ENCODE measurements around the gene MPHOSPH9. TPM values are rescaled to one million over a fixed set of nuclear protein-coding genes. Genes with fewer than 3 reads are reported as not detected.

MPHOSPH9 gene
- total RNA-seq, 2 experiments from 2014 or later, result 148 to 149 TPM

DNA sequence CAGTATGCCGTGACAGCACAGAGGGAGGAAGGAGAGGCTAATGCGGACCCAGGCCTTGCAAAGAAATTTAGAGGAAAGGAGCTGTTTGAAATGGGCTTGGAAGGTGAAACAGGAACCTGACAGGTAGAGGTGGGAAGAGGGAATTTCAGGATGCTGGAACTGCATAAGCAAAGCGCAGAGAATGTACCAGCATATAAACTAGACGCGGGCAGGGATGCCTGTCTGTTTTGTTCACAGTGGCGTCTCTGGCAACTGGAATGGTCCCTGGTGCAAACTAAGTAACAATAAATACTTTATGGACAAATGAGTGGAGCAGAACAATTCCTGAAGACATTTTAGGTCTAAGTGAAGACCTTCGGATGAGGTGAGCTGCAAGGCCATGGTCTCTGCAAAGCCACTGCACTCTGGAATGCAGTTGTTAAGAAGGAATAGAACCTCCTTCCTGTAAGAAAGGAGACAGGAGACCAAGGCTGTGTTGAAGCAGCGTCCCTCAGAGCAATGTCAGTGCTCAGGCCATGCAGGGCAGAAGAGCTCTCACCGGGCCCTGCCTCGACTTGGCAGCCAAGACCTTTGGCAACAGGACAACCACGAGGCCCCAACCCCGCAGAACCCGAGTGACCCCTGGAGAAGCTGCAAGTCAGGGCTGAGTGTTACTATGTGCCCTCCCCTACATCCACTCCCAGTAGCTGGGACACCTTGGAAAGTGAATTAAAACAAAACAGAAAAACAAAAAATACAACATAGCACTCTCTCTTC lies 124.8 kb downstream of the MPHOSPH9 start:
- Mint-ChIP-seq H3K4me1 (ENCODE audit: low read depth) (peaks cover 66% of the 10 kb centered on the region), H3K27ac (peak overlapping the region; percentile 98), H3K36me3 (ENCODE audit: low read depth) (peaks cover 31% of the 10 kb centered on the region), H3K4me3 (no peak overlapping the region), H3K9me3 (ENCODE audit: insufficient read depth) (no peaks in the 10 kb centered on the region), H3K27me3 (ENCODE audit: low read depth) (no peaks in the 10 kb centered on the region)
- ChIA-PET POLR2A (interaction anchor here (1.3 to 2.8 kb wide), 7 partner anchors 12 to 125 kb away, joined by 3 to 30 read pairs (median 8); partner anchors contain the start of genes MPHOSPH9 and MTRFR), CTCF (interaction anchor here (1.2 to 4.9 kb wide), 7 partner anchors 11 to 65 kb away, joined by 4 to 28 read pairs (median 7); no protein-coding TSS in a partner anchor)
- ATAC-seq (no peak), DNase-seq (no peak)

- POLR2A ChIA-PET, result interaction anchor here (0.8 to 2.8 kb wide), 14 partner anchors 9 to 131 kb away, joined by 3 to 30 read pairs (median 4); partner anchors contain the start of genes MPHOSPH9 and MTRFR
- DNase-seq, result peak; percentile 86
- Mint-ChIP-seq H3K36me3 (ENCODE audit: low read depth) (peaks cover 31% of the 10 kb centered on the region), H3K27me3 (ENCODE audit: low read depth) (no peaks in the 10 kb centered on the region), H3K4me1 (ENCODE audit: low read depth) (peaks cover 70% of the 10 kb centered on the region), H3K27ac (peak overlapping the region; percentile 98), H3K9me3 (ENCODE audit: insufficient read depth) (no peaks in the 10 kb centered on the region), H3K4me3 (peak overlapping the region; percentile 62)
- ATAC-seq, result peak; percentile 92
- CTCF ChIA-PET, result interaction anchor here (0.8 to 4.9 kb wide), 12 partner anchors 10 to 259 kb away, joined by 3 to 28 read pairs (median 4); no protein-coding TSS in a partner anchor
Observed at GRCh38 chr12:123106640-123107359, 126.1 kb downstream of the MPHOSPH9 start.

DNA sequence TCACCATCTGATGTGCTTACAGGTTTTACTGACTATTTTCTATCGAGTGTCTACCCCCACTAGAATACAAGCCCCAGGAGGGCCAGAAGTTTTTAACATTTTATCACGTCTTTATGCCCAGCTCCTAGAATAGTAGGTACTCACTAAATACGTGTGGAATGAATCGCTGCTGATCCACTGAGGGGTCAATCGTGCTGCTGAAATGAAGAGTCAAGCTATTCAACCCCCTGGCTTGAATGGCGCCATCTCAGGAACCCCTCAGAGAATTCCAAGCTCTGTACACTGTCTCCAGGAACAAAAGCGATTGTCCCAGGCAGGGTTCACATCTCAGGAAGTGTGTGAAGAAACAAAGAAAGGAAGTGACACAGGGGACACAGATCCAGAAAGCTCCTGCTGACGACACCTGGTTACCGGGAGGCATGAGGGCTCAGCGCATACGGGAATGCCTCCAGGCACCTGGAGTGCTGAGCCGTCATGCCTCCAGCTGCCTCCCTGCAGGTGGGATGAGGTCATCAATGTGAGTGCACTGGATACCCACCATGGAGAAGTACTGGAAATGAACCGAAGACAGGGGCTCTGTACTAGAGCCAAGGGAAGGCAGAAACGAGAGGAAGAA lies 127.6 kb downstream of the MPHOSPH9 start:
- peaks cover 31% of the 10 kb centered on the region for H3K36me3 Mint-ChIP-seq (ENCODE audit: low read depth)
- no peaks in the 10 kb centered on the region for H3K9me3 Mint-ChIP-seq (ENCODE audit: insufficient read depth)
- peaks cover 55% of the 10 kb centered on the region for H3K4me1 Mint-ChIP-seq (ENCODE audit: low read depth)
- peak overlapping the region; percentile 98 for H3K27ac Mint-ChIP-seq
- no peak overlapping the region for H3K4me3 Mint-ChIP-seq
- ATAC-seq (no peak), DNase-seq (no peak)
- H3K27me3 Mint-ChIP-seq (ENCODE audit: low read depth), result no peaks in the 10 kb centered on the region
- CTCF ChIA-PET, result interaction anchor here (1.0 to 4.9 kb wide), 4 partner anchors 16 to 62 kb away, joined by 3 to 28 read pairs (median 16); no protein-coding TSS in a partner anchor
- POLR2A ChIA-PET, result interaction anchor here (0.6 to 1.4 kb wide), 3 partner anchors 15 to 1603 kb away, joined by 3 to 7 read pairs (median 4); no protein-coding TSS in a partner anchor

DNA sequence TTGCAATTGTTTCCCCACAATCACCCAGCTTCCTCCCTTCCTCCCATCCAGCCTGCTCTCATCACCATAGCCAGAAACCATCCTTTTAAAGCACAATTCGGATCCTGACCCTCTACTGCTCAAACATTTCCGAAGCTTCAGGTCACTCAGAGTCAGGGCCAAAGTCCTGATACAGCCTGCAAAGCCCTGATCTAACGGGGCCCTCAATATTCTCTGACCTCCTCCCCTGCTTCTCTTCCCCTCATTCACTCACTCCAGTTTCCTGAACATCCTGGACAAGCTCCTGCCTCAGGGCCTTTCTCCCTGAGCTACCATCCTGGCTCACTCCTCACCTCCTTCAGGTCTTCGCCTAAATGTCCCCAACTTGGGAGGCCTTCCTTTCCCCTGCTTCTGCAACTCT lies 128.1 kb downstream of the MPHOSPH9 start:
- H3K4me3 Mint-ChIP-seq, result no peak overlapping the region
- peaks cover 30% of the 10 kb centered on the region for H3K36me3 Mint-ChIP-seq (ENCODE audit: low read depth)
- POLR2A ChIA-PET, result interaction anchor here (0.9 to 1.4 kb wide), 2 partner anchors 16 to 30 kb away, joined by 4 to 7 read pairs; no protein-coding TSS in a partner anchor
- ATAC-seq (no peak), DNase-seq (no peak)
- H3K9me3 Mint-ChIP-seq (ENCODE audit: insufficient read depth), result no peaks in the 10 kb centered on the region
- H3K4me1 Mint-ChIP-seq (ENCODE audit: low read depth), result peaks cover 55% of the 10 kb centered on the region
- CTCF ChIA-PET, result interaction anchor here (1.0 to 4.9 kb wide), 3 partner anchors 29 to 61 kb away, joined by 3 to 28 read pairs (median 3); no protein-coding TSS in a partner anchor
- no peaks in the 10 kb centered on the region for H3K27me3 Mint-ChIP-seq (ENCODE audit: low read depth)
- H3K27ac Mint-ChIP-seq, result peak overlapping the region; percentile 98

Other genes starting within 250 kb of the MPHOSPH9 start
- gene PITPNM2, start 82.1 kb downstream of the MPHOSPH9 start, total RNA-seq, result 10 to 100 TPM; 17.7 to 18.3 TPM
- 10 to 100 TPM; 28.2 to 30.0 TPM for gene MTRFR, start 295 bp upstream of the MPHOSPH9 start, total RNA-seq
- 10 to 100 TPM; 58.3 to 58.4 TPM for gene CDK2AP1, start 38.7 kb upstream of the MPHOSPH9 start, total RNA-seq
- gene SBNO1, start 131.7 kb upstream of the MPHOSPH9 start, total RNA-seq, result 10 to 100 TPM; 38.9 to 39.9 TPM
- 10 to 100 TPM; 78.5 to 85.1 TPM for gene KMT5A, start 151.0 kb upstream of the MPHOSPH9 start, total RNA-seq
- gene RILPL2, start 203.5 kb upstream of the MPHOSPH9 start, total RNA-seq, result 1 to 10 TPM; 4.7 to 5.1 TPM
- gene SNRNP35, start 225.0 kb upstream of the MPHOSPH9 start, total RNA-seq, result 10 to 100 TPM; 22.9 to 24.1 TPM